ENCODE measurements around the gene NGEF.

DNA sequence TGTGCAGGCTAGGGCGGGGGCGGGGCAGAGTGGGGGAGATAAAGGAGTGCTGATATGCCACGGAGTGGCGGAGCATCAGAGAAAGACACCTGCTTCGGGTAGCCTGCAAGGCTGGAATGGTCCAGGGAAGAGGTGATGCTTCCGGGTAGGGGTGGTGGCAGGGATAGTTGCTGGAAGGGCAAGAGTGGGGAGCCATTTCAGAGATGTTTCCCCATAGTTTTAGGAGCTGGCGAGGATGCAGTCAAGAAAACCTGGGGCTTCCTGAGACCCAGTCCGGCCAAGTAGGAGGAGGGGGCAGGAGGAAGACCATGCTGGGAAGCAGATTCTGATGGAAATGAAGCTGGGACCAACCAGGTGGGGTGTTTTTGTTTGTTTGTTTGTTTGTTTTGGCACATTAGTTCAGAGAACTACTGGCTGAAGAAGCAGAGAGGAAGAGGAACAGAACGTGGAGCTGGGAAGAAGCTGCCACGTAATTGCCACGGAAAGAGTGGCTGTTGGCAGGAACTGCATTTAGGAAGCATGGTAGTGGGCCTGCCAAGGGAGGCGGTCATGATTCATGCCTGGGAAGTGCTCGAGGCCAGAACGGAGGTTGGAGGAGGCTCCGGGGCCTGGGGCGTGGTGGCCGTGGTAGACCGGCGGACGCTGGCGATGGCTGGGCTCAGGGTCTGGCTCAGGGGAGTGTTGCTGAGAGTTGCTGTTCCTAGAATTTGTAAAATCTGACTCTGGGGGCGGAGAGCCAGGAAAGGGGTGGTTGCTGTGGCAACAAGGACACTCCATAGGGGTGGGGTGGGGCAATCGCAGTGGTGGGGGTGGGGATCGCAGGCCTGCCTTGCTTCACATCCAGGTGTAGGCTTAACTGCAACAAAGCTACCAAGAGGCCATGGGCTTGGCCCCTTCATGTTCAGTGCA lies 38.4 kb upstream of the NGEF start:
- TF ChIP-seq, protein P1, sequence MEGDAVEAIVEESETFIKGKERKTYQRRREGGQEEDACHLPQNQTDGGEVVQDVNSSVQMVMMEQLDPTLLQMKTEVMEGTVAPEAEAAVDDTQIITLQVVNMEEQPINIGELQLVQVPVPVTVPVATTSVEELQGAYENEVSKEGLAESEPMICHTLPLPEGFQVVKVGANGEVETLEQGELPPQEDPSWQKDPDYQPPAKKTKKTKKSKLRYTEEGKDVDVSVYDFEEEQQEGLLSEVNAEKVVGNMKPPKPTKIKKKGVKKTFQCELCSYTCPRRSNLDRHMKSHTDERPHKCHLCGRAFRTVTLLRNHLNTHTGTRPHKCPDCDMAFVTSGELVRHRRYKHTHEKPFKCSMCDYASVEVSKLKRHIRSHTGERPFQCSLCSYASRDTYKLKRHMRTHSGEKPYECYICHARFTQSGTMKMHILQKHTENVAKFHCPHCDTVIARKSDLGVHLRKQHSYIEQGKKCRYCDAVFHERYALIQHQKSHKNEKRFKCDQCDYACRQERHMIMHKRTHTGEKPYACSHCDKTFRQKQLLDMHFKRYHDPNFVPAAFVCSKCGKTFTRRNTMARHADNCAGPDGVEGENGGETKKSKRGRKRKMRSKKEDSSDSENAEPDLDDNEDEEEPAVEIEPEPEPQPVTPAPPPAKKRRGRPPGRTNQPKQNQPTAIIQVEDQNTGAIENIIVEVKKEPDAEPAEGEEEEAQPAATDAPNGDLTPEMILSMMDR (IDR thresholded peaks at IDR 0.05) = no peak
- TF ChIP-seq, protein P2, sequence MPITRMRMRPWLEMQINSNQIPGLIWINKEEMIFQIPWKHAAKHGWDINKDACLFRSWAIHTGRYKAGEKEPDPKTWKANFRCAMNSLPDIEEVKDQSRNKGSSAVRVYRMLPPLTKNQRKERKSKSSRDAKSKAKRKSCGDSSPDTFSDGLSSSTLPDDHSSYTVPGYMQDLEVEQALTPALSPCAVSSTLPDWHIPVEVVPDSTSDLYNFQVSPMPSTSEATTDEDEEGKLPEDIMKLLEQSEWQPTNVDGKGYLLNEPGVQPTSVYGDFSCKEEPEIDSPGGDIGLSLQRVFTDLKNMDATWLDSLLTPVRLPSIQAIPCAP (CRISPR knock-in tag; IDR thresholded peaks at IDR 0.05) = no peak
- TF ChIP-seq, protein P3, sequence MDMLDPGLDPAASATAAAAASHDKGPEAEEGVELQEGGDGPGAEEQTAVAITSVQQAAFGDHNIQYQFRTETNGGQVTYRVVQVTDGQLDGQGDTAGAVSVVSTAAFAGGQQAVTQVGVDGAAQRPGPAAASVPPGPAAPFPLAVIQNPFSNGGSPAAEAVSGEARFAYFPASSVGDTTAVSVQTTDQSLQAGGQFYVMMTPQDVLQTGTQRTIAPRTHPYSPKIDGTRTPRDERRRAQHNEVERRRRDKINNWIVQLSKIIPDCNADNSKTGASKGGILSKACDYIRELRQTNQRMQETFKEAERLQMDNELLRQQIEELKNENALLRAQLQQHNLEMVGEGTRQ (CRISPR knock-in tag; IDR thresholded peaks at IDR 0.05) = no peak
- no peak for TF ChIP-seq SP1 (CRISPR knock-in tag; conservative IDR thresholded peaks at IDR 0.05)
- TF ChIP-seq ZNF416 (CRISPR knock-in tag; IDR thresholded peaks at IDR 0.05) = no peak
- TF ChIP-seq NFE2L1 (CRISPR knock-in tag; IDR thresholded peaks at IDR 0.05) = peak; percentile 37; the same call in 1 of the 2 replicates
